PFSK-1 (cell line): Measurements from ENCODE around the gene PLA2G2A.

Experiments used
- POLR2AphosphoS5 ChIP-seq: IDR thresholded peaks from 2 replicates; pipeline ENCODE4 v1.6.1; 2012; ENCODE audit warnings: low read depth, mild to moderate bottlenecking, control low read depth, low read length, moderate library complexity
- REST ChIP-seq, 2 experiments: IDR thresholded peaks; 2 replicates each; pipeline versions ENCODE4 v1.6.1 to v1.8.0; 2011 to 2012; ENCODE audit warnings: low read depth in 2 of 2, low read length in 2 of 2, control low read depth in 1 of 2, inconsistent platforms in 1 of 2, mild to moderate bottlenecking in 1 of 2, moderate library complexity in 1 of 2; ENCODE audit not compliant: insufficient read depth in 1 of 2
- SIN3A ChIP-seq: IDR thresholded peaks from 2 replicates; pipeline ENCODE4 v1.6.1; 2012; ENCODE audit warnings: mild to moderate bottlenecking, low read length, moderate library complexity, borderline replicate concordance; ENCODE audit not compliant: insufficient read depth
- TAF1 ChIP-seq: IDR thresholded peaks from 2 replicates; pipeline ENCODE4 v1.6.1; 2012; ENCODE audit warnings: low read length, control low read depth, borderline replicate concordance; ENCODE audit not compliant: insufficient read depth

GRCh38 chr1:19946971-19947370 lies 32.4 kb downstream of the PLA2G2A start:
- TF ChIP-seq REST (IDR thresholded peaks at IDR 0.05; ENCODE audit: insufficient read depth in 1 of 2, low read depth in 2 of 2, low read length in 2 of 2), result no peak
- TF ChIP-seq POLR2AphosphoS5, result no peak
- TF ChIP-seq TAF1, result no peak
- TF ChIP-seq SIN3A, result no peak
